HG02642 (cell line): ENCODE measurements around the gene LIPE.
A peak's percentile ranks its signal among the peaks of the same experiment; 100 is the strongest.

Source experiments
- ATAC-seq: cut with Tn5 transposase; IDR thresholded peaks from one replicate; pipeline ENCODE4 v1.9.1; 2021; ENCODE audit warnings: mild to moderate bottlenecking; ENCODE audit not compliant: unreplicated experiment, poor library complexity

LIPE gene

GRCh38 chr19:42412661-42413076 is 14.5 kb downstream of the LIPE start:
- no peak for ATAC-seq

DNA sequence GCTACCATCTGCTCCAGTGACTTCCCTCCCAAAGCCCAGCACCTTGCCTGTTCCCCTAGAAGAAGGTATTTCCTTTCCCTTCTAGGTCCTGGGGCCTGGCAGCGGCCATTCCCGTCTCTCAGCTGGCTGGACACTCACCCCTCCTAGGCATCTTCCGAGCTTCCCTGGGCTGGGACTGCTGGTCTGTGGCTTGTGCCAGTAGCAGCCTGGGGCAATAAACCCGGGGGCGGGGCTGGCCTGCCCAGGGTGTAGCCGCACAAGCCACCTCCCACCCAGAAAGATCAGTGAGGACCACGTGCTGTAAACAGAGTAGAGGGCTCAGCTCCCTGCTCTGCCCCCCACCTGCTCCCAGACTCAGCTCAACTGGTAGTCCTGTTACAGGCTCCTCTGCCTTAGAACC is 15.0 kb downstream of the LIPE start:
- ATAC-seq, result no peak

DNA sequence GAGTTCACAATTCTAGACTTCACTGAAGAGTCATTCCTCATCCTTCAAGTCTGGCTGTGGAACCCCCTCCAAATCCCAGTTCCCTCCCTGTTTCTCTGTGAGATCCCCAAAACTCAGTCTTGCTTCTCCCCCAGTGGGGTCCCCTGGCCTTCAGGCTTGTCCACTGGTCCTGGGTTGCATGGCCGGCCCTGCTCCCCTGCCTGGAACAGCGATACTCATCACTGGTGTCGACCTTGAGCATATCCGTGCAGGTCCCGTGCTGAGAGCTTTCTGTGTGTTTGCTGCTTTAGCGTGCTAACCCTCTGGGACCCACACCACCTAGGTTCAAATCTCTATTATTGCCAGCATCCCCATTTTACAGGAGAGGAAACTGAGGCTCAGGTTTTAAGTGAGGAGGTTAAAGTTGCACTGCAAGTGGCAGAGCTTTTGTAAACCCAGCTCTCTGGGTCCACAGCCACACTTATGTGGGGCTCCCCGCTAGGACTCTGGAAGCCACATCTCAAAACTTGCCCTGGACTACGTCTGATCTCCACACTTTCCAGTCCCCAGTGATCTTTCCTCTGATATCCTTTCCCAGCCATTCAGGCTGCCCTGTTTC is 15.5 kb downstream of the LIPE start:
- ATAC-seq, result no peak

GRCh38 chr19:42410371-42410770 is 16.8 kb downstream of the LIPE start:
- ATAC-seq, result no peak

DNA sequence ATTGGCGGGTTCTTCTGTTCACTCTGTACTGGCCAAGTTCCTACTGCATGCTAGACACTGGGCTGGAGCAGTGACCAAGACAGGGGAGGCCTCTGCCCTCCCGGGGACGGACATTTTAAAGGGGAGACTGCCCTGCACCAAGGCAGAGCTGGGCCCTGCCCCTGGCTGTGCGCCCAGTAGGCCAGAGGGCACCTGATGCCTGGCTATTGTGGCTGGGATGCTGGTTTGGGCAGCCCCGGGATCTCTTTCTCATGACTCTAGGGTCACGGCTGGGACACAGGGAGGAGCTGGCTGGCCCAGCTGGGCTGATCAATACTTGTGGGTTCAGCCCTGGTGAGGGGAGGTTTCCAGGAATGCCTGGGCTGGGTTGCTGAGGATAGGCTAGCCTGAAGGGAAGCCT is 17.7 kb downstream of the LIPE start:
- no peak for ATAC-seq

DNA sequence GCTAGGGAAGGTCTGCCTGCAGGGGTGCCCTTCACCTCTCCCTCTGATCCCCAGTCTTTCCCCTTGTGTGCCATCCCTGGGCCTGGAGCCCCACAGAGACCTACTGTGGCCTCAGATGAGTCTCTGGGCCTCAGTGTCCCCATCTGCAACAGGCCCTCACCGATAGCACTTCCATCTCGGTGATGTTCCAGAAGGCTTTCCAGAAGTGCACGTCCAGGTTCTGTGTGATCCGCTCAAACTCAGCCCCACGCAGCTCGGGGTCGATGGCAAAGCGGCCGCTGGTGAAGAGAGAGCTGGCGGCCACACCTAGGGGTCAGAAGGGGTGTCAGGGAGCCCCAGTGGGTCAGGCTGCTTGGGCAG is 19.4 kb downstream of the LIPE start:
- ATAC-seq, result no peak

GRCh38 chr19:42407085-42407815 is 19.9 kb downstream of the LIPE start:
- no peak for ATAC-seq

GRCh38 chr19:42406111-42406510 is 21.1 kb downstream of the LIPE start:
- ATAC-seq, result no peak

GRCh38 chr19:42403586-42403985 is 23.6 kb downstream of the LIPE start:
- ATAC-seq, result no peak

GRCh38 chr19:42402376-42403116 is 24.6 kb downstream of the LIPE start:
- ATAC-seq, result no peak

GRCh38 chr19:42401365-42402303 is 25.6 kb downstream of the LIPE start:
- ATAC-seq, result no peak

- no peak for ATAC-seq
These were observed 26.8 kb downstream of the LIPE start for GRCh38 chr19:42400404-42400803.

- no peak for ATAC-seq
These were observed 29.7 kb downstream of the LIPE start for GRCh38 chr19:42397263-42398166.

GRCh38 chr19:42396381-42397262 is 30.6 kb downstream of the LIPE start:
- peak; percentile 97 for ATAC-seq

DNA sequence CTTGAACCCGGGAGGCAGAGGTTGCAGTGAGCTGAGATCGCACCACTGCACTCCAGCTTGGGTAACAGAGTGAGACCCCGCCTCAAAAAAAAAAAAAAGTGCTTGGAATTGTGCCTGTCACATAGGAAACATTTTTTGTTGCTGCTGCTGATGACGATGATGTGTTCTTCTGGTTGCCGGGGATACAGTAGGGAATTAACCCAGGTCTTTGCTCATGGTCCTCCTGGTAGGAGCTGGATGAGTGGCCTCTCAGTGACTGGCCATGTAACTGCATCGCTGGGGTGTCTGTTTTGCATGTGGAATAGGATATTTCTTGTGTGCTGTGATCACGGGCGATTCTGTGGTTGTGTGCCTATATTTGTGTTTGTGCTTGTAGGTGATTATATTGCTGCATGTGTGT is 32.4 kb downstream of the LIPE start:
- no peak for ATAC-seq

- ATAC-seq, result no peak
These were observed 35.0 kb downstream of the LIPE start for GRCh38 chr19:42392165-42392564.

DNA sequence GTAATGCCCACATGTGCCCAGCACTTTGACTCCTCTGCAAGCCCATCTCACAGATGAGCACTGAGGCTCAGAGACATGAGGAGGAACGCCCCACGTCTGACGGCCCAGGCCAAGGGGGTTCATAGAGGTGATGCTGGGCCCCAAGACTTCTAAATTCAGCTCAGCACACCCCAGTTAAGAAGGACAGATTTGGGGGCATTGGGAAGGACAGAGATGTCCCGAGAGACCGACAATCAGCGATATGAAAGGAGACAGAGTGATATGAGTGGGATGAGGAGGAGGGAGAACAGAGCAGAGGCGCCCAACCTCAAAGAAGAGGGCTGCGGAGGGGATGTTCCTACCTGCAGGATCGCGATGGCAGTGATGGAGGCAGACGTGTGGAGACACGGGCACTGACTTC is 37.3 kb downstream of the LIPE start, which contains the start of gene CNFN:
CNFN (minus strand) TSS at position 399 of the 400 bp plus-strand sequence. CDS start 1,260 bp downstream, outside the sequence.
- no peak for ATAC-seq

DNA sequence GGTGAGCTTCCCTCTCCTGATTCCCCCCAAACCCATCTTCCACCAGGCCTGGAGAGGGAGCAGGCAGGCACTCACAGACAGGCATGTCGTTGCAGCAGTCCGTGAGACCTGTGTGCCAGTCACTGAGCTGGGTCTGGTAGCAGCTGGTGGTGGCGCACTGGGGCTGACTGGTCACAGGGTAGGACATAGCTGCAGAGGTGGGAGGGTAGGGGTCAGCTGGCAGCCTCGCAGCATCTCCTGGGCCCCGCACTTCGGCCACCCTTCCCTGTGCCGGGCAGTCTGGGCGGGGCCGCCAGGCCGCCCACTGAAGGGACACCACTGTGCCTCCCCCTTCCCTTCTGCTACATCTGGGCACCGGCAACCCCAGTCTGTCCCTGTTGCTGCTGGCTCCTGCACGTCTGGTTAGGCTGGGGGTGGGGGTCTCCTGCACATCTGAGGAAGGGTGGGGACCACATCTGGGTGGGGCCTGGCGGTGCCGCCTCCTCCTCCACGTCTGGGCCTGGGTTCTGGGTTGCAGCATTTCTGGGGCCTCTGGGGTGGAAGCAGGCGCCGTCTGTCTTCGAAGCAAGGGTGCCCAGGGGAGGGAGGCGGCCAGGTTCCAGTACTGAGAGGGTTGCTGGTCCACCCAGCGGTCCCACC is 38.2 kb downstream of the LIPE start:
- ATAC-seq, result no peak
